Measurements from ENCODE around the gene HNRNPK. TPM values are rescaled to one million over a fixed set of nuclear protein-coding genes. Genes with fewer than 3 reads are reported as not detected.
"Not testable (repeated sequence)": the region's sequence is repeated elsewhere in the genome, so short reads cannot be mapped to it uniquely, and the experiment has no call there.

The HNRNPK gene
- total RNA-seq, 2 experiments from 2014 or later = 694 to 716 TPM

- no peaks in the 10 kb centered on the region for H3K27me3 Mint-ChIP-seq
- peak; percentile 78 for DNase-seq
- peak overlapping the region; percentile 92 for H3K27ac Mint-ChIP-seq
- ChIA-PET CTCF (interaction anchor here (0.7 to 1.0 kb wide), 5 partner anchors 14 to 359 kb away, joined by 3 to 4 read pairs (median 4); partner anchors contain the start of genes HNRNPK, KIF27 and RMI1), POLR2A (interaction anchor here (1.4 kb wide), 1 partner anchor 23 kb away, joined by 8 read pairs; the partner anchor contains the start of gene HNRNPK)
- H3K4me1 Mint-ChIP-seq (ENCODE audit: low read depth) = peaks cover 18% of the 10 kb centered on the region
- intact Hi-C loops (cut with micrococcal nuclease) = loop anchor here (1.0 to 5.0 kb wide), 3 partner anchors 24 to 341 kb away; partner anchors contain the start of genes HNRNPK, KIF27 and RMI1
- H3K9me3 Mint-ChIP-seq = no peaks in the 10 kb centered on the region
- H3K4me3 Mint-ChIP-seq = peak overlapping the region; percentile 96
- H3K36me3 Mint-ChIP-seq = peaks cover 15% of the 10 kb centered on the region
Measured at GRCh38 chr9:83956436-83957247, 23.4 kb downstream of the HNRNPK start.

- H3K4me3 Mint-ChIP-seq = peak overlapping the region; percentile 96
- peaks cover 15% of the 10 kb centered on the region for H3K36me3 Mint-ChIP-seq
- peaks cover 18% of the 10 kb centered on the region for H3K4me1 Mint-ChIP-seq (ENCODE audit: low read depth)
- H3K27ac Mint-ChIP-seq = peak overlapping the region; percentile 92
- H3K27me3 Mint-ChIP-seq = no peaks in the 10 kb centered on the region
- DNase-seq = peak; percentile 44
- intact Hi-C loops (cut with micrococcal nuclease) = loop anchor here (1.0 to 5.0 kb wide), 3 partner anchors 24 to 341 kb away; partner anchors contain the start of genes HNRNPK, KIF27 and RMI1
- POLR2A ChIA-PET = interaction anchor here (1.4 kb wide), 1 partner anchor 24 kb away, joined by 8 read pairs; the partner anchor contains the start of gene HNRNPK
- no peaks in the 10 kb centered on the region for H3K9me3 Mint-ChIP-seq
- CTCF ChIA-PET = interaction anchor here (0.7 to 1.0 kb wide), 5 partner anchors 14 to 359 kb away, joined by 3 to 4 read pairs (median 4); partner anchors contain the start of genes HNRNPK, KIF27 and RMI1
Measured at GRCh38 chr9:83956086-83956435, 24.0 kb downstream of the HNRNPK start.

- H3K27me3 Mint-ChIP-seq, H3K9me3 Mint-ChIP-seq, H3K4me3 Mint-ChIP-seq: not testable (repeated sequence)
Measured at GRCh38 chr9:83948096-83948495, 31.9 kb downstream of the HNRNPK start.

GRCh38 chr9:83940590-83941303 is 39.3 kb downstream of the HNRNPK start:
- H3K36me3 Mint-ChIP-seq = peaks cover 29% of the 10 kb centered on the region
- H3K4me3 Mint-ChIP-seq = no peak overlapping the region
- H3K9me3 Mint-ChIP-seq = no peaks in the 10 kb centered on the region
- no peak for DNase-seq
- H3K4me1 Mint-ChIP-seq (ENCODE audit: low read depth) = no peaks in the 10 kb centered on the region
- H3K27me3 Mint-ChIP-seq = no peaks in the 10 kb centered on the region
- intact Hi-C loops (cut with micrococcal nuclease) = no loop called here
- ChIA-PET POLR2A (no interaction called here), CTCF (interaction anchor here (1.0 to 2.5 kb wide), 4 partner anchors 16 to 375 kb away, joined by 4 to 11 read pairs (median 8); a partner anchor contains a TSS)
- H3K27ac Mint-ChIP-seq = no peak overlapping the region

More at GRCh38 chr9:83948096-83948495, 31.9 kb downstream of the HNRNPK start:
- POLR2A ChIA-PET; intact Hi-C loops (cut with micrococcal nuclease); CTCF ChIA-PET; H3K4me1 Mint-ChIP-seq (ENCODE audit: low read depth); H3K27ac Mint-ChIP-seq; DNase-seq: not testable (repeated sequence)
- H3K36me3 Mint-ChIP-seq = peaks cover 24% of the 10 kb centered on the region

- CTCF ChIA-PET = interaction anchor here (0.7 to 1.7 kb wide), 7 partner anchors 11 to 377 kb away, joined by 3 to 22 read pairs (median 5); no protein-coding TSS in a partner anchor
- peak; percentile 20 for DNase-seq
- POLR2A ChIA-PET = no interaction called here
- intact Hi-C loops (cut with micrococcal nuclease) = loop anchor here (1.0 kb wide), 3 partner anchors 235 to 377 kb away; no protein-coding TSS in a partner anchor
- no peaks in the 10 kb centered on the region for H3K9me3 Mint-ChIP-seq
- no peak overlapping the region for H3K4me3 Mint-ChIP-seq
- H3K27me3 Mint-ChIP-seq = no peaks in the 10 kb centered on the region
- no peaks in the 10 kb centered on the region for H3K4me1 Mint-ChIP-seq (ENCODE audit: low read depth)
- H3K36me3 Mint-ChIP-seq = peaks cover 21% of the 10 kb centered on the region
- H3K27ac Mint-ChIP-seq = no peak overlapping the region
Measured at GRCh38 chr9:83937861-83938455, 42.1 kb downstream of the HNRNPK start.

GRCh38 chr9:83936523-83936922 is 43.5 kb downstream of the HNRNPK start:
- no peak for DNase-seq
- Mint-ChIP-seq H3K36me3 (peaks cover 12% of the 10 kb centered on the region), H3K27me3 (no peaks in the 10 kb centered on the region), H3K27ac (no peak overlapping the region), H3K4me3 (no peak overlapping the region), H3K9me3 (no peaks in the 10 kb centered on the region), H3K4me1 (ENCODE audit: low read depth) (peaks cover 6% of the 10 kb centered on the region)
- POLR2A ChIA-PET = no interaction called here
- intact Hi-C loops (cut with micrococcal nuclease) = no loop called here
- CTCF ChIA-PET = interaction anchor here (0.8 to 1.7 kb wide), 5 partner anchors 9 to 360 kb away, joined by 3 to 22 read pairs (median 4); no protein-coding TSS in a partner anchor

- CTCF ChIA-PET = interaction anchor here (0.8 to 1.4 kb wide), 4 partner anchors 238 to 582 kb away, joined by 3 to 10 read pairs (median 4); no protein-coding TSS in a partner anchor
- Mint-ChIP-seq H3K9me3 (no peaks in the 10 kb centered on the region), H3K4me3 (no peak overlapping the region), H3K27ac (no peak overlapping the region), H3K4me1 (ENCODE audit: low read depth) (peaks cover 6% of the 10 kb centered on the region), H3K36me3 (peaks cover 11% of the 10 kb centered on the region), H3K27me3 (no peaks in the 10 kb centered on the region)
- intact Hi-C loops (cut with micrococcal nuclease) = no loop called here
- no peak for DNase-seq
- POLR2A ChIA-PET = no interaction called here
Measured at GRCh38 chr9:83935276-83935935, 44.6 kb downstream of the HNRNPK start.

- H3K9me3 Mint-ChIP-seq = no peaks in the 10 kb centered on the region
- H3K27me3 Mint-ChIP-seq = no peaks in the 10 kb centered on the region
- DNase-seq = no peak
- H3K36me3 Mint-ChIP-seq = peaks cover 11% of the 10 kb centered on the region
- H3K4me1 Mint-ChIP-seq (ENCODE audit: low read depth) = peaks cover 6% of the 10 kb centered on the region
- POLR2A ChIA-PET = interaction anchor here (0.6 kb wide), 1 partner anchor 35 kb away, joined by 3 read pairs; no protein-coding TSS in a partner anchor
- H3K27ac Mint-ChIP-seq = no peak overlapping the region
- intact Hi-C loops (cut with micrococcal nuclease) = no loop called here
- no peak overlapping the region for H3K4me3 Mint-ChIP-seq
- CTCF ChIA-PET = interaction anchor here (0.8 to 1.4 kb wide), 5 partner anchors 238 to 581 kb away, joined by 3 to 10 read pairs (median 4); no protein-coding TSS in a partner anchor
Measured at GRCh38 chr9:83934569-83935275, 45.3 kb downstream of the HNRNPK start.

- DNase-seq = no peak
- no peak overlapping the region for H3K27ac Mint-ChIP-seq
- H3K9me3 Mint-ChIP-seq = no peaks in the 10 kb centered on the region
- H3K4me3 Mint-ChIP-seq = no peak overlapping the region
- peaks cover 6% of the 10 kb centered on the region for H3K4me1 Mint-ChIP-seq (ENCODE audit: low read depth)
- POLR2A ChIA-PET = no interaction called here
- no peaks in the 10 kb centered on the region for H3K27me3 Mint-ChIP-seq
- intact Hi-C loops (cut with micrococcal nuclease) = no loop called here
- CTCF ChIA-PET = interaction anchor here (0.7 to 1.3 kb wide), 2 partner anchors 328 to 381 kb away, joined by 3 read pairs; no protein-coding TSS in a partner anchor
- peaks cover 7% of the 10 kb centered on the region for H3K36me3 Mint-ChIP-seq
Measured at GRCh38 chr9:83933790-83934189, 46.2 kb downstream of the HNRNPK start.

- H3K36me3 Mint-ChIP-seq = peaks cover 1% of the 10 kb centered on the region
- DNase-seq = no peak
- peaks cover 6% of the 10 kb centered on the region for H3K4me1 Mint-ChIP-seq (ENCODE audit: low read depth)
- H3K9me3 Mint-ChIP-seq = no peaks in the 10 kb centered on the region
- ChIA-PET CTCF (interaction anchor here (0.7 to 1.3 kb wide), 4 partner anchors 12 to 328 kb away, joined by 3 to 4 read pairs (median 4); partner anchors contain the start of gene KIF27), POLR2A (interaction anchor here (0.6 kb wide), 1 partner anchor 82 kb away, joined by 5 read pairs; no protein-coding TSS in a partner anchor)
- no peak overlapping the region for H3K27ac Mint-ChIP-seq
- H3K4me3 Mint-ChIP-seq = no peak overlapping the region
- no peaks in the 10 kb centered on the region for H3K27me3 Mint-ChIP-seq
- intact Hi-C loops (cut with micrococcal nuclease) = no loop called here
Measured at GRCh38 chr9:83932851-83933250, 47.2 kb downstream of the HNRNPK start.
